ENCODE measurements around the gene EIF3M. TPM values are rescaled to one million over a fixed set of nuclear protein-coding genes. Genes with fewer than 3 reads are reported as not detected.

The EIF3M gene
- total and polyA plus RNA-seq, 2 of the 8 experiments (the other 6 are each of a cell fraction or from before 2014, with no cell fraction given), result 302 to 444 TPM

GRCh38 chr11:32576456-32576855 is 7.2 kb upstream of the EIF3M start:
- Histone ChIP-seq H3K23ac (ENCODE audit: insufficient read length) (no peak overlapping the region), H3K79me2 (ENCODE audit: control insufficient read depth in 1 of 2, insufficient read depth in 2 of 2, low read length in 2 of 2) (no peaks in the 10 kb centered on the region), H3K9ac (replicated peaks in 1 of 4; ENCODE audit: extremely low read depth in 1 of 4, low read depth in 3 of 4, low read length in 3 of 4) (no peak overlapping the region), H3K4ac (replicated peaks; ENCODE audit: insufficient read length, low read depth, low read length) (no peak overlapping the region), H3K27me3 (replicated peaks in 1 of 4; ENCODE audit: control insufficient read depth in 3 of 4, extremely low read depth in 1 of 4, insufficient read depth in 3 of 4, low read length in 3 of 4) (no peaks in the 10 kb centered on the region), H2BK120ac (replicated peaks; ENCODE audit: low read depth, low read length) (no peak overlapping the region), H2BK20ac (ENCODE audit: low read length) (no peak overlapping the region), H3K79me1 (ENCODE audit: low read depth, low read length) (no peaks in the 10 kb centered on the region), H4K5ac (ENCODE audit: insufficient read length, low read depth, low read length) (no peak overlapping the region), H4K20me1 (replicated peaks in 1 of 2; ENCODE audit: control insufficient read depth in 1 of 2, insufficient read depth in 2 of 2, low read length in 2 of 2) (no peaks in the 10 kb centered on the region), H3K56ac (replicated peaks; ENCODE audit: insufficient read length, low read depth, low read length) (no peak overlapping the region), H2BK15ac (ENCODE audit: low read length) (no peak overlapping the region), H3K4me1 (replicated peaks in 1 of 4; ENCODE audit: control insufficient read depth in 3 of 4, insufficient read depth in 4 of 4, low read length in 3 of 4) (peaks cover 0 to 2% (median under 1%) of the 10 kb centered on the region in 4 experiments; a peak in 4 of 7 replicates), H2AK5ac (ENCODE audit: low read depth, low read length) (no peak overlapping the region), H3K9me3 (ENCODE audit: insufficient read depth in 2 of 2, low read depth in 1 of 2, low read length in 1 of 2) (no peaks in the 10 kb centered on the region), H3K4me3 (ENCODE audit: extremely low read depth in 1 of 4, insufficient read depth in 2 of 4, low read depth in 3 of 4, low read length in 4 of 4) (no peak overlapping the region), H3K23me2 (ENCODE audit: low read depth, low read length) (peaks cover 2% of the 10 kb centered on the region; the same call in 1 of the 2 replicates), H2BK5ac (ENCODE audit: low read depth, low read length) (no peak overlapping the region), H4K91ac (replicated peaks; ENCODE audit: insufficient read length, low read length) (no peak overlapping the region), H4K8ac (ENCODE audit: extremely low read depth, insufficient read depth, low read length) (no peak overlapping the region), H3K4me2 (ENCODE audit: insufficient read depth in 1 of 2, low read depth in 2 of 2, low read length in 2 of 2) (no peak overlapping the region), H3K18ac (ENCODE audit: extremely low read depth, low read length) (no peak overlapping the region), H3K27ac (ENCODE audit: low read depth, low read length) (no peak overlapping the region), H2BK12ac (ENCODE audit: low read depth, low read length) (no peak overlapping the region), H2AFZ (ENCODE audit: low read length) (peak overlapping the region; percentile 9; the same call in 1 of the 2 replicates), H3K36me3 (ENCODE audit: control insufficient read depth in 2 of 4, insufficient read depth in 4 of 4, low read length in 3 of 4) (no peaks in the 10 kb centered on the region), H3K14ac (ENCODE audit: insufficient read length) (no peak overlapping the region)
- DNase-seq (ENCODE audit: low read depth in 1 of 2, low spot score in 2 of 2), result no peak
- WGBS, 2 experiments (ENCODE audit: extremely low coverage in 1 of 2, insufficient coverage in 1 of 2, insufficient read length in 1 of 2, insufficient replicate concordance in 2 of 2, low coverage in 1 of 2, low lambda C conversion rate in 2 of 2, missing lambda C conversion rate in 1 of 2), result 80% methylated on average over 1 of the region's 1 CpG; no CpG with 5 or more reads in 1 of the 2 experiments
- FAIRE-seq, result no peak
- POLR2A ChIA-PET (ENCODE audit: partially characterized antibody), result no interaction called here
- CTCF ChIA-PET (ENCODE audit: partially characterized antibody), result interaction anchor here (0.9 kb wide), 1 partner anchor 11 kb away, joined by 3 read pairs; no protein-coding TSS in a partner anchor
- TF ChIP-seq RNF2 (IDR thresholded peaks at IDR 0.05; ENCODE audit: borderline replicate concordance, low read depth, low read length, missing control alignments, poor library complexity, severe bottlenecking) (no peak), GABPA (IDR thresholded peaks at IDR 0.05; ENCODE audit: borderline replicate concordance, insufficient read depth, low read length) (no peak), CHD2 (IDR thresholded peaks at IDR 0.05; ENCODE audit: low read length) (no peak), ZNF274 (IDR thresholded peaks at IDR 0.05; ENCODE audit: borderline replicate concordance, extremely low read depth, low read length) (no peak), PHF8 (conservative IDR thresholded peaks at IDR 0.05; ENCODE audit: low read depth, low read length) (no peak), HDAC2 (IDR thresholded peaks at IDR 0.05; ENCODE audit: borderline replicate concordance in 1 of 2, low read depth in 2 of 2, low read length in 2 of 2) (no peak), KDM4A (IDR thresholded peaks at IDR 0.05; ENCODE audit: low read depth, low read length, severe bottlenecking) (no peak), EZH2 (IDR thresholded peaks at IDR 0.05; ENCODE audit: low read depth, low read length, severe bottlenecking) (no peak), BCL11A (IDR thresholded peaks at IDR 0.05; ENCODE audit: low read depth in 2 of 2, low read length in 2 of 2) (no peak), MAFK (IDR thresholded peaks at IDR 0.05; ENCODE audit: low read depth, low read length) (no peak)

All from H1 (cell line).